GM12872 (cell line): ENCODE measurements around the gene SAP30.

Source experiments
- TF ChIP-seq, protein P1 (sequence below): IDR thresholded peaks from 3 replicates; pipeline ENCODE4 v1.5.1; 2011; ENCODE audit warnings: low read depth, mild to moderate bottlenecking, low read length, moderate library complexity; ENCODE audit not compliant: insufficient read depth

The SAP30 gene

DNA sequence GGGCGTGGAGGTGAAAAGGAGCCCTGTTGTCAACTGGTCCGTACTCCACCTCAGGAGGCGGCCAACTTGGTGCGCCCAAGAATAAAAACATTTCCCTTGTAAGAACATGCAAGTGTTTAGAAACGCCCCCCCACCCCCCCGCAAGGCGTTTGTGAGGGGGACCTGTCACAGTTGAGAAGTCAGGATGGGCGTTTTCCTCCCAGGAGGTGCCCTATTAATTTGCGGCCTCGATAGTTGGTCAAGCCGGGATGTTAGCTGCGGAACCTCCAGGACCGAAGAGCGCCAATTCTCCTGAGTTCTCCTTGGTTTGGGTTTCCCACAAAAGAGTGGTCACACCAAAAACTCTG, 651 bp upstream of the SAP30 start:
- TF ChIP-seq, protein P1, sequence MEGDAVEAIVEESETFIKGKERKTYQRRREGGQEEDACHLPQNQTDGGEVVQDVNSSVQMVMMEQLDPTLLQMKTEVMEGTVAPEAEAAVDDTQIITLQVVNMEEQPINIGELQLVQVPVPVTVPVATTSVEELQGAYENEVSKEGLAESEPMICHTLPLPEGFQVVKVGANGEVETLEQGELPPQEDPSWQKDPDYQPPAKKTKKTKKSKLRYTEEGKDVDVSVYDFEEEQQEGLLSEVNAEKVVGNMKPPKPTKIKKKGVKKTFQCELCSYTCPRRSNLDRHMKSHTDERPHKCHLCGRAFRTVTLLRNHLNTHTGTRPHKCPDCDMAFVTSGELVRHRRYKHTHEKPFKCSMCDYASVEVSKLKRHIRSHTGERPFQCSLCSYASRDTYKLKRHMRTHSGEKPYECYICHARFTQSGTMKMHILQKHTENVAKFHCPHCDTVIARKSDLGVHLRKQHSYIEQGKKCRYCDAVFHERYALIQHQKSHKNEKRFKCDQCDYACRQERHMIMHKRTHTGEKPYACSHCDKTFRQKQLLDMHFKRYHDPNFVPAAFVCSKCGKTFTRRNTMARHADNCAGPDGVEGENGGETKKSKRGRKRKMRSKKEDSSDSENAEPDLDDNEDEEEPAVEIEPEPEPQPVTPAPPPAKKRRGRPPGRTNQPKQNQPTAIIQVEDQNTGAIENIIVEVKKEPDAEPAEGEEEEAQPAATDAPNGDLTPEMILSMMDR: no peak

DNA sequence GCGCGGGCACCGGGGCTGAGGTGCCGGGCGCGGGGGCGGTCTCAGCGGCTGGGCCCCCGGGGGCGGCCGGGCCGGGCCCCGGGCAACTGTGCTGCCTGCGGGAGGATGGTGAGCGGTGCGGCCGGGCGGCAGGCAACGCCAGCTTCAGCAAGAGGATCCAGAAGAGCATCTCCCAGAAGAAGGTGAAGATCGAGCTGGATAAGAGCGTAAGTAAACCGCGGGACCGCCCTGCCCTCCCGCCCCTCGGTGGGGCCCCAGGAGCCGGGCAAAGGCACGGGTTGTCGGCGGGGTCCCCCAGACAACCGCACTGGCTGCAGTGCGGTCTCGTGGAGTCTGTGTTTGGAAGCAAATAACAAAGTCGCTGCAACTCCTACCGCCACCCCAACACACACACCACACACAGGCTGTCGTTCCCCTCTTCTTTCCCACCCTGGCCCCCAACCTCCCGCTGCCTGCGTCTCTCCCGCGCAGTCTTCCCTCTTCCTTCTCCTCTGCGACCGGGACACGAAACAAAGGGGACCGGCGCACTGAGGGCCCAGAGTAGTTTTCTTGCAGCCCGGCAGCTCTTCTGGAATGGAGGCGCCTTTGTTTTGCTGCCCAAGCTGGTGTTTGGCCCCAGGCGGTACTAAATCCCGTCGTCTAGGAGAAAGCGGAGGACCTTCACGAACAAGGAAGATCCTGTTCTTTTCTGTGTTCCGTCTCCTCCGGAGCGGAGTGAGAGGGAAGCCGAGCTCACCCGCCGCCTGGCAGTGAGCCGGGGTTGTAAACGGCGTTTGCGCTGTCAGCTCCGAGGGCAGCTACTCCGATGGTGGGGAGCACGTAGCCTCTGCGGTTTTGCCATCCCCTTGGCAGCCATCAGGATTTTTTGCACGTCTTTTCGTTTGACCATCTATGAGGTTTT, 788 bp downstream of the SAP30 start:
- TF ChIP-seq, protein P1: no peak

DNA sequence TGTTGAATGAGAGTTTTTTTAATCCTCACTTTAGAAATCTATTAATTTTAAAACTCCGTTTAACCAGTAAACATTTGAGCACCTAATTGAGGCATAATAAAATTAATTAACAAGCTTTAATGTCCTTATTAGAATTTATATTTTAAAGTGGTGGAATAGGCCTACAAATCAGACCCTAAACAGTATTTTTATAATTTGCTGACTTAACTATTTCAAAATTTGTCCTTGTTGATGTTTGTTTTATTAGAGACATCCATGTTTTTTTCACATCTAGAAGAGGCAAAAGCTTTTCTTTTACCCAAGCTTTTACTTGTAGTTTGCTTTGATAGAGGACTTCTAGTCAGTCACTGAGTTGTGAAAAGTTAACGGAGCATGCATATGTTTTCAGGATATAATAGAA, 3.8 kb downstream of the SAP30 start:
- TF ChIP-seq, protein P1: no peak

DNA sequence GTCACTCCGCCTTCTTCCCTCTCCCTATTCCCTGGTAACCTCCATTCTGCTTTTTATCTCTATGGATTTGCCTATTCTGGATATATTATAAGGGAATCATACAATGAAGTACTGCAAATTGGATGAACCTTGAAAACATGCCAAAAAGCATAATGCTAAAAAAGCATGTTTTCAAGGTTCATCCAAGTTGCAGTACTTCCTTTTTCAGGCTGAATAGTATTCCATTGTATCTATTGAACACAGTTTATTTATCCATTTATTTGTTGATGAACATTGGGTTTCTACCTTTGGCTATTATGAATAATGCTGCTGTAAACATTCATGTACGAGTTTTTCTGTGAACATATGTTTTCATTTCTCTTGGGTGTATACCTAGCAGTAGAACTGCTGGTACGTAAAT, 9.2 kb downstream of the SAP30 start:
- TF ChIP-seq, protein P1: no peak

DNA sequence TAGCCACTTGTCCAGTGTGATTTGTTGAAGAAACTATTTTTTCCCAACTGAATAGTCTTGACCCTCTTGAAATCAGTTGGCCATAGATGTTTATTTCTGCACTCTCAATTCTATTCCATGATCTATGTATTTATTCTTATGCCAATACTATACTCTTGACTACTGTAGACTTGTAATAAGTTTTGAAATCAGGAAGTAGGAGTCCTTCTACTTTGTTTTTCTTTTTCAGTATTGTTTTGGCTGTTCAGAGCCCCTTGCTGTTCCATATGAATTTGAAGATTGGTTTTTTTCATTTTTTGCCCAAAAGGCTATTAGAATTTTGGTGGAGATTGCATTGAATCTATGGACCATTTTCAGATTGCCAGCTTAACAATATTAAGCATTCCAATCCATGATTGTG, 10.2 kb downstream of the SAP30 start:
- TF ChIP-seq, protein P1: no peak

DNA sequence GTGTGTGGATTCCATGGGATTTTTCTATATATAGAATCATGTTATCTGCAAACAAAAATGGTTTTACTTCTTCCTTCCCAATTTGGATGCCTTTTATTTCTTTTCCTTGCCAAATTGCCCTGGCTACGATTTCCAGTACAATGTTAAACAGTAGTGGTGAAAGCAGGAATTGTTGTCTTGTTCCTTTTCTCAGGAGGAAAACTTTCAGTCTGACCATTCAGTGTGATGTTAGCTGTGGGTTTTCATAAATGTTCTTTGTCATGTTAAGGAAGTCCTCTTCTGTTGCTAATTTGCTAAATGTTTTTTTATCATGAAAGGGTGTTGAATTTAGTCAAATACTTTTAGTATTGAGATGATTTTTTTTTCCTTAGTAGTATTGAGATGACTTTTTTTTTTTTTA, 10.9 kb downstream of the SAP30 start:
- TF ChIP-seq, protein P1: no peak

DNA sequence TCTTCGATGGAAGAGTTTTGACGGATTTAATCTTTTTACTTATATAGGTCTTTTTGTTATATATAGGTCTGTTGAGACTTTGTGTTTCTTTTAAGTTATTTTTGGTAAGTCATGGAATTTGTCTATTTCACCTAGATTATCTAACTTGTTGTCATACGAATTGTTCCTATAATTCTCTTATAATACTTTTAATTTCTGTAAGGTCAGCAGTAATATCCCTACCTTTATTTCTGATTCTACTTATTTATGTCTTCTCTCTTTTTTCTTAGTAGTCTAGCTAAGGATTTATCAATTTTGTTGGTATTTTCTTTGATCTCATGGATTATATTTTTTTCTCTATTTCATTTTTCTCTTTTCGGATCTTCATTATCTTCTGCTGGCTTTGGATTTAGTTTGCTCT, 11.6 kb downstream of the SAP30 start:
- TF ChIP-seq, protein P1: no peak

DNA sequence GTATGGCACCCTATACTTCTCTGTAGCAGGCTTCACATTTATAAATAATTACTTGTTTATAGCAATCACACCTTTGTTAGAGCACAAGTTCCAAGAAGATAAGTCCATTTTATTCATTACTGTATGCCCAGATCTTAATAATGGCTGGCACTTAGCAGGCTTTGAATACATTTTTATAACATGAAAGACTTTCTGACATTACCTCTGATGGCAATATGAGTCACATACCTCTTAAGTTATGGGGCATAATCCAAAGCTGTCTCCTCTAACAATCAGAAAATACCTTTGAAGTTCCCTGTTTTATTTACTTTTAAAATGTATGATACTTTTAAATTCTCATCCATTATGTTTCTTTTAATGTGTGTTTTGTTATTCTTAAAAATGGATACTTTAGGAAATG, 16.0 kb downstream of the SAP30 start:
- TF ChIP-seq, protein P1: no peak
